Kidney (tissue), 14 donors: ENCODE results near the gene NGDN. TPM values are rescaled to one million over a fixed set of nuclear protein-coding genes. Genes with fewer than 3 reads are reported as not detected.

ENCODE experiments used
- DNase-seq, 5 donors: peaks; one replicate each; pipeline ENCODE4 v3.0.0-alpha.2; 2013 to 2020
- FAIRE-seq: peaks from 2 replicates; lab custom pipeline; 2012; peaks lifted over from hg19 to GRCh38; lab: Jason Lieb, UNC
- H3K27ac ChIP-seq, 2 donors: one replicate each; pipeline ENCODE4 v1.7.0; 2013; ENCODE audit warnings: low read depth in 2 of 2, low read length in 2 of 2, inconsistent platforms in 1 of 2
- H3K27me3 ChIP-seq: one replicate; pipeline ENCODE4 v1.7.1; 2013; ENCODE audit warnings: low read length, inconsistent platforms; ENCODE audit not compliant: control insufficient read depth, insufficient read depth
- H3K36me3 ChIP-seq, 3 donors: one replicate each; pipeline versions ENCODE4 v1.7.0 to v1.7.1; 2013; ENCODE audit warnings: low read length in 3 of 3, control low read depth in 1 of 3, inconsistent platforms in 1 of 3; ENCODE audit not compliant: insufficient read depth in 3 of 3, control insufficient read depth in 2 of 3
- H3K4me1 ChIP-seq, 3 donors: one replicate each; pipeline versions ENCODE4 v1.7.0 to v1.7.1; 2013; ENCODE audit warnings: low read length in 3 of 3, inconsistent platforms in 1 of 3, low read depth in 1 of 3; ENCODE audit not compliant: control insufficient read depth in 2 of 3, insufficient read depth in 2 of 3
- H3K4me3 ChIP-seq, 3 donors: one replicate each; pipeline versions ENCODE4 v1.7.0 to v1.8.1; 2013; ENCODE audit warnings: low read length in 3 of 3, control low read depth in 1 of 3, inconsistent platforms in 1 of 3
- H3K9ac ChIP-seq, 3 donors: one replicate each; pipeline versions ENCODE4 v1.7.0 to v1.7.1; 2013; ENCODE audit warnings: low read length in 3 of 3, control low read depth in 1 of 3, inconsistent platforms in 1 of 3
- H3K9me3 ChIP-seq, 3 donors: one replicate each; pipeline versions ENCODE4 v1.7.0 to v1.7.1; 2013; ENCODE audit warnings: low read length in 3 of 3, control low read depth in 1 of 3, inconsistent platforms in 1 of 3; ENCODE audit not compliant: control insufficient read depth in 2 of 3, insufficient read depth in 1 of 3
- CTCF ChIP-seq: IDR thresholded peaks from 3 replicates; pipeline ENCODE4 v1.5.1; 2012; ENCODE audit warnings: mild to moderate bottlenecking, moderate library complexity, borderline replicate concordance; ENCODE audit not compliant: insufficient read depth; ENCODE audit errors: extremely low read depth
- intact Hi-C: fragments of 100-400 bp; cut with DNase I; formaldehyde crosslinking; loops from one replicate; pipeline ENCODE4 v1.11.1; 2022
- polyA plus RNA-seq: library from polyadenylated mRNA; stranded (reverse); fragments of 350-450 nt; fragmentation: Illumina TruSeq; extraction: RNeasy Lipid Tissue Mini Kit (QIAGEN cat#74804); gene quantifications from one replicate; pipeline ENCODE4 v1.2.3, GENCODE V29; 2014; ENCODE audit warnings: low read depth, low replicate concordance; ENCODE audit not compliant: insufficient read depth
- total RNA-seq: library from RNA; stranded (reverse); fragmentation: NEBNext Ultra II Directional; extraction: Animal tissue kit (Norgen Biotek cat#: 25700); gene quantifications from one replicate; pipeline ENCODE4 v1.2.1, GENCODE V29; 2021
- donor health status: control.
- donor health status: control.
- donor health status: control.
- donor health status: control.
- donor health status: control.
- donor health status: DM: yes; HTN: yes; CAD: no.
- donor health status: Normal renal cell carcinoma (clear cell type).

NGDN gene
- total and polyA plus RNA-seq, 2 donors from 2014 or later, result 35.6 to 37.6 TPM

GRCh38 chr14:23457587-23458445 lies 11.7 kb upstream of the NGDN start:
- no peak for TF ChIP-seq CTCF
- intact Hi-C loops, result no loop called here
- H3K4me1 ChIP-seq, result no peaks in the 10 kb centered on the region
- H3K36me3 ChIP-seq, result no peaks in the 10 kb centered on the region
- H3K27ac ChIP-seq, result no peak overlapping the region
- H3K9me3 ChIP-seq, result no peaks in the 10 kb centered on the region
- FAIRE-seq, result no peak
- no peak overlapping the region for H3K9ac ChIP-seq
- no peaks in the 10 kb centered on the region for H3K27me3 ChIP-seq
- no peak for DNase-seq
- no peak overlapping the region for H3K4me3 ChIP-seq

GRCh38 chr14:23460960-23461359 lies 8.5 kb upstream of the NGDN start:
- FAIRE-seq, result no peak
- H3K27ac ChIP-seq, result no peak overlapping the region
- no peak for DNase-seq
- H3K9ac ChIP-seq, result no peak overlapping the region
- intact Hi-C loops, result no loop called here
- TF ChIP-seq CTCF, result no peak
- H3K27me3 ChIP-seq, result no peaks in the 10 kb centered on the region
- no peaks in the 10 kb centered on the region for H3K4me1 ChIP-seq
- no peaks in the 10 kb centered on the region for H3K9me3 ChIP-seq
- H3K36me3 ChIP-seq, result no peaks in the 10 kb centered on the region
- H3K4me3 ChIP-seq, result no peak overlapping the region

- Histone ChIP-seq H3K4me1 (peaks cover 0 to 3% (median 0%) of the 10 kb centered on the region in 3 donors), H3K4me3 (no peak overlapping the region), H3K36me3 (no peaks in the 10 kb centered on the region), H3K27me3 (no peaks in the 10 kb centered on the region), H3K27ac (no peak overlapping the region), H3K9me3 (no peaks in the 10 kb centered on the region), H3K9ac (no peak overlapping the region)
- no peak for FAIRE-seq
- intact Hi-C loops, result no loop called here
- no peak for DNase-seq
- TF ChIP-seq CTCF, result no peak
Observed at GRCh38 chr14:23464700-23465099, 4.8 kb upstream of the NGDN start.
